GM08714 (cell line): Measurements from ENCODE around the gene SSBP3.
"Not testable (repeated sequence)": the region's sequence is repeated elsewhere in the genome, so short reads cannot be mapped to it uniquely, and the experiment has no call there.

Source experiments
- H3K4me3 ChIP-seq: fragments of 200-500 bp; sonication (Bioruptor generic); 2 replicates; pipeline ENCODE4 v1.5.1; 2014; ENCODE audit warnings: mild to moderate bottlenecking, low read length, inconsistent platforms
- ZNF274 ChIP-seq: IDR thresholded peaks from 2 replicates; pipeline ENCODE4 v1.6.1; 2012; ENCODE audit warnings: mild to moderate bottlenecking, low read depth, low read length

The SSBP3 gene

DNA sequence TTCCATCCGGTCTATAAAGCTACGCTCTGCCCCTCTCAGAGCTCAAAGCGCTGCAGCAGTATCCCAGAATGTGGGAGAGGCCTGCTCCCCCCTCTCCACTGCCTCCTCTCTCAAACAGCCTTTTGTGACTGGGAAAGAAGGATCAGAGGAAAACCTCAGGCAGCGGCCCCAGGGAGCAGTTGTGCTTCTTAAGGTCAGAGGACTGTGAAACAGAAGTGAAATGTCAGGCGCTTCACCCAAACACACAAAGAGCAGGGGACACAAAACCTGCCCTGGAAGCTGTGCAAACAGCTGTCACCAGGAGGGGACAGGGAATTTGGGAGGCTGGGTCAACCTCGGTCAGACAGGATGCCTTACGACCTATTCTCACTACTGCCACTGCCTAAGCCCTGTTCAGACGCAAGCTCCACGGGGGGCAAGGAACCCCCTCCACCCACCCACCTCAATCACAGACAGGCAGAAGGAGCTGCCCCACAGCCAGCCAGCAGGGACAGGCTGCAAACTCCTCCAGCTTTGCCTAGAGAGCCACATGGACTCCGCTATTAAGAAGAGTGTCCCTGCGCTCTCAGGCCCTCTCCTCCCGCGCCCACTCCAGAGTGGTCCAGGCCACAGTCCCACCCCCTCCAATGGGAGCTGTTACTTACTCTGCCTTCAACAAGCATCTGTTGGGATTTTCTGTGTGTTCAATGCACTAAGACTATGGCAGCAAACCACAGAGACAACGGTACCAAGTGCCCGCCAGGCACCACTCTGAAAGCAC, 14.6 kb downstream of the SSBP3 start:
- no peak overlapping the region for H3K4me3 ChIP-seq
- TF ChIP-seq ZNF274, result no peak

DNA sequence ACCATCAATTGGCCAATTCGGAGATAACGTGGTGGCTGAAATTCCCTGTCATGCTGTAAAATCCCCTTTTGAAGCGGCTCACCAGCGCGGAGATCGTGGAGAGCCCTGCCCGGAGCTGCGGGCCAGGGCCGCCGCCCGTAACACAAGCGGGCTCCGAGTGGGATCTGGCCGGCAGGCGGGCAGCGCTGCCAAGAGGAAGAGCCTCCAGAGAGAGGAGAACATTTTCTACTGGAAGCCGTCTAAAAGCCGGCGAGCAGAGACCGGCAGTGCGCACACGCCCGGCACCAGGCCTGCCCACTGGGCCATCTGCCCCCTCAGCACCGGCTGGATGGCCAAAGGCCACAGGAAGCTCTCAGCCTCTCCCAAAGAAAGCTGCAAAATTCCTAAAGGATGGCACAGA, 15.5 kb downstream of the SSBP3 start:
- H3K4me3 ChIP-seq, result no peak overlapping the region
- TF ChIP-seq ZNF274, result no peak

DNA sequence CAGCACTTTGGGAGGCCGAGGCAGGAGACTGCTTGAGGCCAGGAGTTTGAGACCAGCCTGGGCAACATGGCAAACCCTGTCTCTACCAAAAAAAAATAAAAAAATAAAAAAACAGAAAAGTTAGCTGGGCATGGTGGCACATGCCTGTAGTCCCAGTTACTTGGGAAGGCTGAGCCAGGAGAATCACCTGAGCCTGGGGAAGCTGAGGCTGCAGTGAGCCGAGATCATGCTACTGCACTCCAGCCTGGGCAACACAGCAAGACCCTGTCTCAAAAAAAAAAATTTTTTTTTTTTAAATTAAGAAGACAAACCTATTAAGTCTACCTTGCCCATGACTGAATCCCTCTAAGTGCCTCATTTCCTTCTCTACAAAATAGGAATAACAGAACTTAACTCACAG, 16.6 kb downstream of the SSBP3 start:
- H3K4me3 ChIP-seq, result not testable (repeated sequence)

DNA sequence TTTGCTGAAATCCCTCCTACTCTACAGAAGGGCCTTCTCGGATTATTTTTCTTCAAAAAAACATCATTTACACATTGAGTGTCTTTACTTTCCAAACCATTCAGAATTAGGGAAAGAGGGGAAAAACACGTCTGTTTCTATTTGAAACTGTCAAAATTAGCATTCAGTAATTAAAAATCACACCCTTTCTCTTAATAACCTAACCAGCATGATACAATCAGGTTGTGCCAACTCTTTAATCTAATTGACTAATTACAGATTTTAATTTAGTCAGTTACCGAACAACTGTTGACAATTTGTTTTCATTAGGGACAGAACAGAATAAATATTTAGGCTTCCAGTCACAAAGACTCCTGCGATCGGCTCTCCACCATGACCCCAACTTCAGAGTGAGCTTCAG, 18.8 kb downstream of the SSBP3 start:
- no peak for TF ChIP-seq ZNF274
- H3K4me3 ChIP-seq, result no peak overlapping the region

DNA sequence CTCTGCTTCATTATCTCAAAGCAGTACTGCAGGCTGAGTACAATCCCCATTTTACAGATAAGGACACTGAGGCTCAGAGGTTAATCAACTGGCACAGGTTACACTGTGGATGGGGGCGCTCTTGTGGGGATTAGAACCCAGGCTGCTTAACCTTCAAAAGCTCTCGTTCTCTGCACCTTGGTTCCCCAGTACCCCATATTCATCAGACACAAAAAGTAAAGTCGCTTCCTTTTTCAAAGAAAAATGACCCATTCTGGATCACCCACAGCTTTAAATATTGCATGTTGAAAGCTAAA, 20.5 kb downstream of the SSBP3 start:
- H3K4me3 ChIP-seq, result no peak overlapping the region
- no peak for TF ChIP-seq ZNF274

DNA sequence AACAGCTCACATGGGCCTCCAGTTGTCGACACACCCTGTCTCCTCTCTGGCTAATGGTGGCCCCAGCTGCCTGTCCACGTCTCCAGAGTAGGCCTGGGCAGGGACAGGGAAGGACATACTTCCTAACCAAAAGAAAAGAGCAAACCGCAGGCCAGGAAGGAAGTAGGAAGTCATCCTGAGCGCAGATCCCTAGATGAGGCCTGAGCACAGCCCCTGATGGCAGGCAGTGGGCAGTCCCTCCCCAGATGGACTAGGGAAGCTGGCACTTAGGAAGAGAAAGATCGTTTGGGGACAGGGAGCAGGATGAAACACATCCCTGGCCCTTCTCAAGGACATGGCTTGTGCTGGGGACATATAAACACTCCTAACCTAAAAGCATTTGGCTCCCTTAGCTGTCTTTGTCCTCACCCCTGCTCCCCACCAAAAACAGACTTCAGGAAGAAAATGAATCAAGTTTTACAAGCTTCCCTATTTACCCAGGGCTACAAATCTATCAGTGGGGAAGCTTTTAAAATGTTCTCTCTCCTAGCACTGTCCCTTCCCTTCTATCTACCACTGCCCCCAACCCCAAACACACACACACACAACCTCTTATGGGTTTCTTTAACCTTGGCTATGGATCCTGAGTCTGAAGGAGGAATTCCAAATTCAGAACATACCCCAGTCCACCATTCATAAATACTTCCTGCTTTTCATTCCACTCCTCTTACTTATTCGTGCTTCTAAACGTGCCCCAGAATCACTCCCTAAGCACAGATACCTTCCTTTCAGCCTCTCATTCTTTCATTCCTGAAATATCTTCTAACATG, 21.1 kb downstream of the SSBP3 start:
- no peak overlapping the region for H3K4me3 ChIP-seq
- TF ChIP-seq ZNF274, result no peak

DNA sequence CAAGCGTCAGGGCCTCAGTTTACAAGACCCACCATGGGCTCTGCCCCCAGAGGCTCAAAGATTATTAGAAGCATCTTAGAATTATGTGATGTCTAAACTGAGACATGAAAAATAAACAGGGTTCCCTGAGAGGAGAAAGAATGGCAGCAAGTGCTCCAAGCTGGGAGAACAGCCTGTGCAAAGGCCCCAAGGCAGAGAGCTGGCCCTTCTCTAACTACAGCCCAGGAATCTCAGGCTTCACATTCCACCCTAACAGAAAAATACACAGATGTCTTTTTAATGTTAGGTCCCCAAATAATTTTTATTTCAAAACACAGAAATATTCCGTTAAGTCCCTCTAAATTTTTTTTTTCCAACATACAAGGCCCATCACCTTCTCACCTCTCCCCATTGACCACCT, 21.7 kb downstream of the SSBP3 start:
- H3K4me3 ChIP-seq, result no peak overlapping the region
- TF ChIP-seq ZNF274, result no peak

DNA sequence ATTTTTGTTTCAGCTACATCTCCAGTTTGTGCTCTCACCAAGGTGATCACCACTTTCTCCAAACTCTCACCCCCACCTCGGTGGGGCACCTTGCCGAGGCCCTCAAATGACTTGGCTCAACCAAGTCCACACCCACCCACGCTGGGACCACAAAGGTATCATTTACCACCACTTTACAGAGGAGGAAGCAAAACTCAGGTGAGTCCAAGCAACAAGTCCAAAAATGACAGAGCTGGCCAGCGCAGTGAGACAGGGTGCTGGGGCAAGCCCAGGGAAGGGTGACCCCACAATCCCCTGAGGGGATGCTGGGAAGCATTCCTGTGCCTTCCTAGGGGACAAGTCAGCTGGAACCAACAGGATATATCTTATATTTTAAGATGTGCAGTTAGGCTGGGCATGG, 24.7 kb downstream of the SSBP3 start:
- H3K4me3 ChIP-seq, result no peak overlapping the region
- no peak for TF ChIP-seq ZNF274

DNA sequence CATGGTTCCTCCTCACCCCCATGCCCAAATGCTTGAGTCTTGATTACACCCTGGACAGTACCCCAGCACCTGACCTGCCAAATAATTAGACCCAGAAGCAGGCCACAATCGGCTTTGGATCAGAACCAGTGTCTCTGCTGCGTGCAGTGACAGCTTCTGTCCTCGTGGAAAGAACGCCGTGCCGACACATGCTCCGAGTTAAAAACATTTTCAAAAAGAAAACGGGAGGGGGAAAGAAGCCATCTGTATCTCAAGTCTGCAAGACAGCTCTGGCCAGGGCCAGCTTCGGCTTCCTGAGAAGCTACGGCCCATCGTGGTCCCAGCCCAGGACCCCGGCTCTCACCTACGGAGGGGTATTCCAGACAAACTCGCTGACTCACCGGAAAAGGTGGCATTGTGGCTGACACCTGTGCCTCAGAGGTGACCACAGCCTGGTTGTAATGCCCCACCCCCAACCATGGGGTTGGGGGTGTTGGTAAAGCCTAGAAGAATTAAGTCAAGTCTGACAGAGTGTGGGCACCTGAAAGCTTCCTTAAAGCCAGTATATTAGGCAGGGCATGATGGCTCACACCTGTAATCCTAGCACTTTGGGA, 25.8 kb downstream of the SSBP3 start:
- H3K4me3 ChIP-seq, result no peak overlapping the region
- no peak for TF ChIP-seq ZNF274

DNA sequence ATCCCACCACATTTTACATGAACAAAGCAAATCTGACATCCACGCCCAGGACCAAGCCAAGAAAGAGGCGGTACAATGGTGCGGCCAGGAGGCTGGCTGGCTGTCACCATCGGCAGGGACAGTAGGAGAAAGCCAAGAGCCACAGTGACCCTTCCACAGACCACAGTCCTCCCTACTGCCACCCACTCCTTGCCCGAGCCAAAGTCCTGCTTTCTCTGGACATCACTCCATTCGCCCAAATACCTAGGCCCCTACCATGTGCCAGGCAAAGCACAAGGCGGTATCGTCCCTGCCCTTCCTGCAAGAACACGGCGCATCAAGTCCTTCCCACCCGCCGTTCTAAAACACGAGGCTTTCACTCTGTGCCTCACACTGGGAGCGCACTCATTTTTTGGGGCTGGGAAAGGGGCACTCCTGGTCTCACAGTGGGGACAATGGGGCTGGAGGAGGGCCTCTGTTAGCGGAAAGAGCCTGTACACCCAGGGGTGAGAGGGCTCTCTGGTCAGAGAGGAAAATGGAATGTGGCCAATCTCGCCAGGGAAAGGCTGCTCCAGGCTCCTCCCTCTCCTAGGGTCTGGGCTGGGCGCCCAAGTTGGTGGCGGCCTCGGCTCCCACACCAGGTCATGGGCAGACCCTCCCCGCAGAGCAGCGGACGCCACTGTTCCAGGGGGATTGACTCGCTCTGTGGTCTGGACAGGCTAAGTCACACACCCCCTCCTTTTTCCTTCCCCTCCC, 26.5 kb downstream of the SSBP3 start:
- no peak for TF ChIP-seq ZNF274
- no peak overlapping the region for H3K4me3 ChIP-seq

DNA sequence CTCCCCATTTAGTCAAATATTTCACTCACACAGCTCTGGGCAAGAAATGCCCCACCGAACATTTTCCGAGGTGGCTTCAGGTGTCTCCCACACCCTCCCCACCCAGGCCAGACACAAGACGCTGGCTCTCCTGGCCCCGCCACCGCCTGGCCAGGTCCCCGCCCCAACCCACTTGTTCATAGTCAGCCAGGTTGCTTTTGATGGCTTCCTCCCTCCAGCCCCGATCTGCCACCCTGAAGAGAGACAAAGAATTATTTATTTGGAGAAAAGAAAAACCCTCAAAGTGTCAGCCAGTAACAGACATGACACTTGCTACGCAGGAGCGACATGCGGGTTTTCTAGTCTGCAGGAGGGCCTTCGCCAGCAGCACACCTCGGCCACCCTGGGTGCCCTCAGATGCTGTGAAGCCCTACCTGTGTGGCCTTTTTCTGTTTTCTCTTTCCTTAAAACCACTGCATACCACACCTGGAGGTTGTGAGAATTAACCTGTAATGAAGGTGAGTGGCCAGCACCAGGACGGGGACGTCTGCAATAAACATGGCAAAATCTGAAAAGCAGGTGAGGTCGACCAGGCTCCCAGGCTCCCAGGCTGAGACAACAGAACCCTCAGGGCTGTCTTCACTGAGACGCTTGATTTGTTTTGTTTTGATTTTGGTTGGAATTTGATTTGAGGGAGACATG, 27.2 kb downstream of the SSBP3 start:
- TF ChIP-seq ZNF274, result no peak
- H3K4me3 ChIP-seq, result no peak overlapping the region; the same call in 1 of the 2 replicates

DNA sequence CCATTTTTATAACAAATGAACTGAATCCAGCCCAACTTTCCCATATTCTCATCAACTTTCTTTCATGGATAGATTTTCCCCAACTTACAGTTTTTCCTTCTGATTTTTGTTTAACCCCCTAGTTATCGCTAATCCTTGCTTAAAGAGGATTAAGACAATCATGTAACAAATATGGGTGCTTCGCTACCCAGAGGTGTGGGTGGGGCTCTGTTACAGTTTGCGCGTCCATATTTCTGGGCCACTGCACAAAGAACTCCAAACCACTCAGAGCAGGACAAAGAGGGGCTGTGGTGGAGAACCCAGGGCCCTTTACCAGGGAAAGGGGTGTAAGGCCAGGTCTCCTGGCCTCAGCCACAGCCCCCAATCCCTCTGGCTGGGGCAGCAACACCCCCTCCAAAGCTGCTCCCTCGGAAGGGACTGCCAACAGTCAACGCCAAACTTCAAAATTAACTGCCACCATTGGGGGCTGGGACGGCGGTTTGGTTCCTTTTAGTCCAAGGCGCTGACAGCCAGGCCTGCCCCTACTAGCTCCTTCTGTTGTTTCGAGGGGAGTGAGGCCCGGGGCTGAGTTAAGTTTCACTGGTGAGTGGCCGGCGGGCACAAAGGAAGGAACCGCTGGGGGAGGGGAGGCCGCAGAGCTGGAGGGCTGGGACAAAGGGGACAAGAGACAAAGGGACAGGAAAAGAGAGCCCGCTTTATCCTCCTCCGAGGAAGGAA, 27.9 kb downstream of the SSBP3 start:
- H3K4me3 ChIP-seq, result peak overlapping the region; percentile 13; the same call in 1 of the 2 replicates
- no peak for TF ChIP-seq ZNF274

DNA sequence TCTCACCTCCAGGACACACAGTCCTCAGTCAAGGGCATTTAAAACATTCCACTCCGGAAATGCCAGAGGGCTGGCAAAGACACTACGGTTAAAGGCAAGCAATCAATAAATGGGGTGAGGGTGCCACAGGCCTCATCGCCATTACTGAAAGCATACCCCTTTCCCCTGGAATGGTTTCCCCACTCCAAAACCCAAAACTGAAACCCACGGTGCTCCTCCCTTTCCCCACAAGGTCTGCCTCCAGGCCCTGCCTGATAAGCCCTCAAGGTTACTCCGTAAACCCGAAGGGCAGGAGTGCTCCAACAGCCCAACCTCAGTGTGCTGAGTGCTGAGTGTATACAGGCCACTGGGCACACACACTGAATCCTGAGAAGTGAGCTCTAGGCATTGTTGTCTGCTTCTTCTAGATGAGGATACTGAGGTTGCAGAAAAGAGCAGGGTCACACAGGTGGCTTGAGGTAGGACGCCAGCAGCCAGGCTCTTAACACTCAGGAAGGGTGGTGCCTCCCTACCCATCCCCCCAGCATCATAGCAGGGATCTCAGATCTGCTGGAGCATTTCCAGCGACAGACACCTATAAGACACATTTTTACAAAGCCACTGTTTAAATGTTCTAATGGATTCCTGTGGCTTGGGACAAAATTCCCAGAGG, 29.0 kb downstream of the SSBP3 start:
- H3K4me3 ChIP-seq, result peak overlapping the region; percentile 15; the same call in 1 of the 2 replicates
- TF ChIP-seq ZNF274, result no peak
